AG04449 (cell line): ENCODE results near the gene ANO9.
A peak's percentile ranks its signal among the peaks of the same experiment; 100 is the strongest.

Source experiments
- CTCF ChIA-PET: fragments of 350-600 bp; formaldehyde crosslinking; extraction: SDS; loops from one replicate; lab custom pipeline; 2021; ENCODE audit warnings: antibody characterized with exemption; lab: Yijun Ruan, JAX
- POLR2A ChIA-PET: fragments of 400-600, 350-600 bp; formaldehyde crosslinking; extraction: SDS; loops from one replicate; lab custom pipeline; 2020; ENCODE audit warnings: antibody characterized with exemption, inconsistent platforms; lab: Yijun Ruan, JAX
- DNase-seq: peaks from one replicate; pipeline ENCODE4 v3.0.0-alpha.2; 2010; ENCODE audit warnings: low read depth, low spot score
- H3K4me3 ChIP-seq: 2 replicates; pipeline ENCODE4 v1.5.1; 2011; ENCODE audit warnings: low read depth, mild to moderate bottlenecking, control low read depth, low read length
- TF ChIP-seq, protein P1 (sequence below): IDR thresholded peaks from one replicate; pipeline ENCODE4 v1.5.1; 2011; ENCODE audit warnings: mild to moderate bottlenecking, moderate library complexity, low read length, control low read depth, inconsistent platforms; ENCODE audit not compliant: insufficient read depth; ENCODE audit errors: missing control alignments

Gene ANO9

DNA sequence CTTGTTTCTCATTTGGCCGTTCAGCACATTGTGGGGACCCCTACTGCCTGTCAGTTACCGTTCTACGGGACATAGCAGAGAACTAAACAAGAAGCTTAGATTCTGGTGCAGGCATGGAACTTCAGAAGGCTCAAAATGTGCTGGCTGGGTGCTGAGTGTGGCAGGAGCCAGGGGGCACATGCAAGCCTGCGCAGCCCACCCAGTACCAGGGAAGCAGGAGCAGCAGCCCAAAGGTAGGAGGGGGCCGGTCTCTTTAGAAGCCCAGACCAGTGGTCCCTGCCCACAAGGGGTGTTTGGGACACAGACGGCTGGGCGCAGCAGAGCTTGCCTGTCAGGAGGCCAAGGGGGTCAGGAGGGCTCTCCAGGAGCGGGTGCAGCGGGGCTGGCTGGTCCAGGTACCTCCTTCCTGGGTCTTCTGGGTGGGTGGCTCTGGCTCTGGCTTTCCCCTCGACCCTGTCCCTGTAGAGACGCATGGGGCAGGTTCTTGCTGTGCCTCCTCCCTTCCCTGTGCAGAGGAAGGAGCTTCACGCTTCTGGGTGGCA is 10.5 kb upstream of the ANO9 start:
- no peak for DNase-seq
- CTCF ChIA-PET: interaction anchor here (1.3 to 4.7 kb wide), 4 partner anchors 12 to 147 kb away, joined by 3 to 39 read pairs (median 10); no protein-coding TSS in a partner anchor
- H3K4me3 ChIP-seq: no peak overlapping the region
- TF ChIP-seq, protein P1, sequence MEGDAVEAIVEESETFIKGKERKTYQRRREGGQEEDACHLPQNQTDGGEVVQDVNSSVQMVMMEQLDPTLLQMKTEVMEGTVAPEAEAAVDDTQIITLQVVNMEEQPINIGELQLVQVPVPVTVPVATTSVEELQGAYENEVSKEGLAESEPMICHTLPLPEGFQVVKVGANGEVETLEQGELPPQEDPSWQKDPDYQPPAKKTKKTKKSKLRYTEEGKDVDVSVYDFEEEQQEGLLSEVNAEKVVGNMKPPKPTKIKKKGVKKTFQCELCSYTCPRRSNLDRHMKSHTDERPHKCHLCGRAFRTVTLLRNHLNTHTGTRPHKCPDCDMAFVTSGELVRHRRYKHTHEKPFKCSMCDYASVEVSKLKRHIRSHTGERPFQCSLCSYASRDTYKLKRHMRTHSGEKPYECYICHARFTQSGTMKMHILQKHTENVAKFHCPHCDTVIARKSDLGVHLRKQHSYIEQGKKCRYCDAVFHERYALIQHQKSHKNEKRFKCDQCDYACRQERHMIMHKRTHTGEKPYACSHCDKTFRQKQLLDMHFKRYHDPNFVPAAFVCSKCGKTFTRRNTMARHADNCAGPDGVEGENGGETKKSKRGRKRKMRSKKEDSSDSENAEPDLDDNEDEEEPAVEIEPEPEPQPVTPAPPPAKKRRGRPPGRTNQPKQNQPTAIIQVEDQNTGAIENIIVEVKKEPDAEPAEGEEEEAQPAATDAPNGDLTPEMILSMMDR: no peak
- POLR2A ChIA-PET: no interaction called here

GRCh38 chr11:451738-452137 is 9.9 kb upstream of the ANO9 start:
- POLR2A ChIA-PET: no interaction called here
- CTCF ChIA-PET: interaction anchor here (1.0 to 4.7 kb wide), 8 partner anchors 8 to 200 kb away, joined by 3 to 39 read pairs (median 9); no protein-coding TSS in a partner anchor
- TF ChIP-seq, protein P1: no peak
- DNase-seq: no peak
- peak overlapping the region; percentile 77 for H3K4me3 ChIP-seq

DNA sequence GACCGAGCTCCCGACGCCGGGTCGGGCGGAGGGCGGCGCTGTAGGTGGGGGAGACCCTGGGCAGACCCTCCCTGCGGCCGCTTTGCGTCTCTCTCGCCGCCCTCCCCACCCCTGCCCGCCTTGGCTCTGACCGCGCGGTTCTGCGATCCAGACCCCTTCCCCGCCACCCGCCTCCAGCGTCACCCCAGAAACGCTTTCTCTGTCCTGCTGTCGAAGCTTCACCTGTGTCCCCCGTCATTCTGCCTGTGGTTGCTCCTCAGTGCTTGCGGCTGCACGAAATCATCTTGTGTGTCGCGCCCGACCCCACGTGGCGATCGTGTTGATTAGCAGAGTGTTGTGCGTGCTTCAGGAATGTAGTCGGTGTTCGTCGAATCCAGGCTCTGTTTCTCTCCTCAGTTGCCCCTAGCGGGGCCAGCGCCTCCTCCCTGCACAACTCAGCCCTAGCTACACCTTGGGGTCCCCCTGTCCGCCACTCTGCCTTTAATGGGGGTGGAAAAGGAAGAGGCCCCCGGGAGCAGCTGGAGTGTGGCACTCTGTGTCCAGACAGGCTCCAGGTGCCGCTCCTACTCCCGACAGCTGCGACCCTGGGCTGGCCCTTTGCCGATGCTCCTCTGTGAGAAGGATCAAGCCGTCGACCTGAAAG is 9.1 kb upstream of the ANO9 start:
- DNase-seq: peak; percentile 10
- ChIA-PET CTCF (interaction anchor here (0.7 to 4.7 kb wide), 10 partner anchors 9 to 209 kb away, joined by 3 to 39 read pairs (median 9); no protein-coding TSS in a partner anchor), POLR2A (no interaction called here)
- TF ChIP-seq, protein P1: peak; percentile 31
- H3K4me3 ChIP-seq: peak overlapping the region; percentile 77

- POLR2A ChIA-PET: interaction anchor here (0.7 kb wide), 1 partner anchor 11 kb away, joined by 3 read pairs; no protein-coding TSS in a partner anchor
- peak within 1 kb of the TSS; percentile 77 for H3K4me3 ChIP-seq
- TF ChIP-seq, protein P1: no peak
- peak; percentile 64 for DNase-seq
- CTCF ChIA-PET: interaction anchor here (0.6 to 4.7 kb wide), 22 partner anchors 9 to 213 kb away, joined by 3 to 39 read pairs (median 8); partner anchors contain the start of genes IFITM2 and PSMD13
Observed at GRCh38 chr11:449889-450808, 8.3 kb upstream of the ANO9 start, which contains the start of gene PTDSS2. PTDSS2 (plus strand) TSS chr11:450279; CDS start chr11:450456, 177 bp downstream.

- TF ChIP-seq, protein P1: peak; percentile 82
- POLR2A ChIA-PET: interaction anchor here (0.9 to 1.5 kb wide), 3 partner anchors 13 to 241 kb away, joined by 3 to 5 read pairs (median 3); partner anchors contain the start of genes BET1L and RIC8A
- CTCF ChIA-PET: interaction anchor here (0.6 to 4.7 kb wide), 57 partner anchors 8 to 250 kb away, joined by 3 to 39 read pairs (median 4); partner anchors contain the start of genes B4GALNT4, BET1L, IFITM2 and PSMD13
- peak; percentile 9 for DNase-seq
- peak overlapping the region; percentile 76 for H3K4me3 ChIP-seq
Observed at GRCh38 chr11:447923-448731, 6.3 kb upstream of the ANO9 start.
